HG03521 (cell line): Measurements from ENCODE around the gene ACSF3.
"Not testable (repeated sequence)": the region's sequence is repeated elsewhere in the genome, so short reads cannot be mapped to it uniquely, and the experiment has no call there.

Source experiments
- ATAC-seq: cut with Tn5 transposase; IDR thresholded peaks from one replicate; pipeline ENCODE4 v1.9.1; 2021; ENCODE audit warnings: mild to moderate bottlenecking, moderate library complexity; ENCODE audit not compliant: unreplicated experiment

The ACSF3 gene

DNA sequence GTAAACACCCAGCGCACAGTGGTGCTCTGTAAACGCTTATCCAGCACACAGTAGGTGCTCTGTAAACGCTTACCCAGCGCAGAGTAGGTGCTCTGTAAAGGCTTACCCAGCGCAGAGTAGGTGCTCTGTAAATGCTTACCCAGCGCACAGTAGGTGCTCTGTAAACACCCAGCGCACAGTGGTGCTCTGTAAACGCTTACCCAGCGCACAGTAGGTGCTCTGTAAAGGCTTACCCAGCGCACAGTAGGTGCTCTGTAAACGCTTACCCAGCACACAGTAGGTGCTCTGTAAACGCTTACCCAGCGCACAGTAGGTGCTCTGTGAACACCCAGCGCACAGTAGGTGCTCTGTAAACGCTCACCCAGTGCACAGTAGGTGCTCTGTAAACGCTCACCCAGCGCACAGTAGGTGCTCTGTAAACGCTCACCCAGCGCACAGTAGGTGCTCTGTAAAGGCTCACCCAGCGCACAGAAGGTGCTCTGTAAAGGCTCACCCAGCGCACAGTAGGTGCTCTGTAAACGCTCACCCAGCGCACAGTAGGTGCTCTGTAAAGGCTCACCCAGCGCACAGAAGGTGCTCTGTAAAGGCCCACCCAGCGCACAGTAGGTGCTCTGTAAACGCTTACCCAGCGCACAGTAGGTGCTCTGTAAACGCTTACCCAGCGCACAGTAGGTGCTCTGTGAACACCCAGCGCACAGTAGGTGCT is 92.4 kb downstream of the ACSF3 start:
- ATAC-seq: not testable (repeated sequence)

DNA sequence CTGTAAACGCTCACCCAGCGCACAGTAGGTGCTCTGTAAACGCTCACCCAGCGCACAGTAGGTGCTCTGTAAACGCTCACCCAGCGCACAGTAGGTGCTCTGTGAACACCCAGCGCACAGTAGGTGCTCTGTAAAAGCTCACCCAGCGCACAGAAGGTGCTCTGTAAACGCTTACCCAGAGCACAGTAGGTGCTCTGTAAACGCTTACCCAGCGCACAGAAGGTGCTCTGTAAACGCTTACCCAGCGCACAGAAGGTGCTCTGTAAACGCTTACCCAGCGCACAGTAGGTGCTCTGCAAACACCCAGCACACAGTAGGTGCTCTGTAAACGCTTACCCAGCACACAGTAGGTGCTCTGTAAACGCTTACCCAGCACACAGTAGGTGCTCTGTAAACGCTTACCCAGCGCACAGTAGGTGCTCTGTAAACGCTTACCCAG is 93.0 kb downstream of the ACSF3 start:
- ATAC-seq: not testable (repeated sequence)

DNA sequence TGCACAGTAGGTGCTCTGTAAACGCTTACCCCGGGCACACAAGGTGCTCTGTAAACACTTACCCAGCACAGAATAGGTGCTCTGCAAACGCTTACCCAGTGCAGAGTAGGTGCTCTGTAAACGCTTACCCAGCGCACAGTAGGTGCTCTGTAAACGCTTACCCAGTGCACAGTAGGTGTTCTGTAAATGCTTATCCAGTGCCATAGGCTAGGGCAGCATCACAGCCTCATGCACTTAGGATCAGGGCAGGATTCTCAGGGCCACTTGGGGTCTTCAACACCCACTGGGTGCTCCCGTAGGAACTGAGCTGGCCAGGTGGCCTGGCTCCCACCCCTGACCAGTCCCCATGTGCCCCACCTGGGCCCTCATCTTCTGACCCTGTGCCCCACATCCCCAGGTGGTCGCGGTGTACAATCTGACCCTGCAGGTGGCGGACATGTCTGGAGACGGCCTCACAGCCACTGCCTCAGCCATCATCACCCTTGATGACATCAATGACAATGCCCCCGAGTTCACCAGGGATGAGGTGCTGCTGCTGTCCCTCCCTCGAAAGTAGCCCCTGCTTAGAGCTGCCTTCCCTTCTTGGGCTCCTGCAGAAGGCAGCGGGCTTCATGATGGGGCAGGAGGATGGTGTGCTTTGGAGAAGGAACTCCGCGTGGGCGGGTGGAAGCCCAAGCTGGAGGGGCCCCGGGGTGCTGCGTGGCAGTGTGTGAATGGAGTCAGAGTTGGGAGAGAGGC is 93.5 kb downstream of the ACSF3 start:
- ATAC-seq: no peak

DNA sequence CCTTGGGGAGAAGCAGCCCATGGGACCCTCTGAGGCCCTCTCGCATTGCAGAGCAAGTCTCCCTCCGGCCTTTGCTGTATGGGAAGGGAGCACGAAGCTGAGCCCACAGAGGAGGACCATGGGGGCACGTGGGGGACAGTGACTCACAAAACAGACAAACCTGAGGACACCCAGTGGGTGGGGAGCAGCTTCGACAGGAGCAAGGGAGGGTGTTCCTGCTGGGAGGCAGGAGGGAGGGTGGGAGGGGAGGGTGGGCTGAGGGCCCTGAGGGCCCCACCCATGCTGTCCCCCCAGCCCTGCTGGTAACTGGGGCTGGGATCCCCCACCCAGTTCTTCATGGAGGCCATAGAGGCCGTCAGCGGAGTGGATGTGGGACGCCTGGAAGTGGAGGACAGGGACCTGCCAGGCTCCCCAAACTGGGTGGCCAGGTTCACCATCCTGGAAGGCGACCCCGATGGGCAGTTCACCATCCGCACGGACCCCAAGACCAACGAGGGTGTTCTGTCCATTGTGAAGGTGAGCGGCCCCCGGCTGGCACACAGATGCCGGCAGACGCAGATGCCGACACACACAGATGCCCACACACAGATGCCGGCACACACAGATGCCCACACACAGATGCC is 94.2 kb downstream of the ACSF3 start:
- no peak for ATAC-seq

DNA sequence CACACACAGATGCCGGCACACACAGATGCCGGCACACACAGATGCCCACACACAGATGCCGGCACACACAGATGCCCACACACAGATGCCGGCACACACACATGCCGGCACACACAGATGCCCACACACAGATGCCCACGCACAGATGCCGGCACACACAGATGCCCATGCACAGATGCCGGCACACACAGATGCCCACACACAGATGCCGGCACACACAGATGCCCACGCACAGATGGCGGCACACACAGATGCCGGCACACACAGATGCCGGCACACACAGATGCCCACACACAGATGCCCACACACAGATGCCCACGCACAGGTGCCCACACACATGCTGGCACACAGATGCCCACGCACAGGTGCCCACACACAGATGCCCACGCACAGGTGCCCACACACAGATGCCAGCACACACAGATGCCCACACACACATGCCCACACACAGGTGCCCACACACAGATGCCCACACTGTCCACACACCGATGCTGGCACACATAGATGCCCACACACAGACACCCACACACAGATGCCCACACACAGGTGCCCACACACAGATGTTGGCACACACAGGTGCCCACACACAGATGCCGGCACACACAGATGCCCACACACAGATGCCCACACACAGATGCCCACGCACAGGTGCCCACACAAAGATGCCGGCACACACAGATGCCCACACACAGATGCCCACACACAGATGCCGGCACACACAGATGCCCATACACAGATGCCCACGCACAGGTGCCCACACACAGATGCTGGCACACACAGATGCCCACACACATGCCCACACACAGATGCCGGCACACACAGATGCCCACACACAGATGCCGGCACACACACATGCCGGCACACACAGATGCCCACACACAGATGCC is 95.1 kb downstream of the ACSF3 start:
- not testable (repeated sequence) for ATAC-seq

DNA sequence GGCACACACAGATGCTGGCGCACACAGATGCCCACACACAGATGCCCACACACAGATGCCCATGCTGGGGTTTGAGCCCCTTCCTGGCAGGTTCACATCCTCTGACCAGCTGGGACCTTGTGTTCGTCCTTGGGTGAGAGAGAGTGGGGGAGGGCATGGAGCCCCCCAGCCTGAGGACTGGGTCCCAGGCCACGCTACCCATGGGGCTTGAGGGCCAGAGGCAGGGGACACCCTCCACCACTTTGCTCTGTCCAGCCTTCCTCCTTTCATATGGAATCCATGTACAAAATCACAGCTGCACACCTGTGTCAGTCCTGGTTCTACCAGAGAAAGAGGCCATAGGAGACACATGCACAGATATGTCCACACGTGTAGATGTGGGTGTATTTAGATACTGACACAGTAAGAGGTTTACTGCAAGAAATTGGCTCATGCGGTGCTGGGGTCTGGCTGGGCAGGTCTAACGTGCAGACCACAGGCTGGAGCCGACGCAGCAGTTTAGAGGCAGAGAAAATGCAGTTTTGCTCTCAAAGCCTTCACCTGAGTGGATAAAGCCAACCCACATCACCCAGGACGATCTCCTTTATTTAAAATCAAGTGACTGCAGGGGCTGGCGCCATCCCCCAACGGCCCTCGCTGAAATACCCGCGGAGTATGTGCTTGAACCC is 95.8 kb downstream of the ACSF3 start:
- ATAC-seq: no peak

DNA sequence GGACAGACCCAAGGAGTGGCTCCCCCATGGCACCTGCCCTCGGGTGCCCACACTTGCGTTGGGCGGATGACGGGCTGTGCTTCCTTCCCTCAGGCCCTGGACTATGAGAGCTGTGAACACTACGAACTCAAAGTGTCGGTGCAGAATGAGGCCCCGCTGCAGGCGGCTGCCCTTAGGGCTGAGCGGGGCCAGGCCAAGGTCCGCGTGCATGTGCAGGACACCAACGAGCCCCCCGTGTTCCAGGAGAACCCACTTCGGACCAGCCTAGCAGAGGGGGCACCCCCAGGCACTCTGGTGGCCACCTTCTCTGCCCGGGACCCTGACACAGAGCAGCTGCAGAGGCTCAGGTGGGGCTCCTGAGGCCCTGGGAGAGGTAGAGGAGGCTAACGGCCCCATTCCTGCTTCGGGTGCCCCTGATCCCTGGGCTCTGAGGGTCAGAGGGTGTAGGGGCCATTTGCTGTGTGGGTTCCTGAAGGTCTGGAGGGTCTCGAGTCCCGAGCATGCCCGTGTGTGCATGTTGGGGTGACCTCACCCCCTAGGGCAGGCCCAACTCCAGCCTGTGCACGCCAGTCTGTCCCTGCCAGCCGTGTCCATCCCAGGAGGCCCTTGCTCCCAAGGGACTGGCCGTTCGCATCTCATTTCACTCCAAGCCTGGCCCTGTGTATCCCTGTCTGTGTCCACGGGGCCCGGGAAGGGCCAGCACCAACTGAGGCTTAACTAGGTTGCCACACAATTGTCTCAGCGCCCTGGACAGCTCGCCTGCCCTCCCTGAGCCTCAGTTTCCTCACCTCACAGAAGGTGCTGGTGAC is 96.7 kb downstream of the ACSF3 start:
- ATAC-seq: no peak

DNA sequence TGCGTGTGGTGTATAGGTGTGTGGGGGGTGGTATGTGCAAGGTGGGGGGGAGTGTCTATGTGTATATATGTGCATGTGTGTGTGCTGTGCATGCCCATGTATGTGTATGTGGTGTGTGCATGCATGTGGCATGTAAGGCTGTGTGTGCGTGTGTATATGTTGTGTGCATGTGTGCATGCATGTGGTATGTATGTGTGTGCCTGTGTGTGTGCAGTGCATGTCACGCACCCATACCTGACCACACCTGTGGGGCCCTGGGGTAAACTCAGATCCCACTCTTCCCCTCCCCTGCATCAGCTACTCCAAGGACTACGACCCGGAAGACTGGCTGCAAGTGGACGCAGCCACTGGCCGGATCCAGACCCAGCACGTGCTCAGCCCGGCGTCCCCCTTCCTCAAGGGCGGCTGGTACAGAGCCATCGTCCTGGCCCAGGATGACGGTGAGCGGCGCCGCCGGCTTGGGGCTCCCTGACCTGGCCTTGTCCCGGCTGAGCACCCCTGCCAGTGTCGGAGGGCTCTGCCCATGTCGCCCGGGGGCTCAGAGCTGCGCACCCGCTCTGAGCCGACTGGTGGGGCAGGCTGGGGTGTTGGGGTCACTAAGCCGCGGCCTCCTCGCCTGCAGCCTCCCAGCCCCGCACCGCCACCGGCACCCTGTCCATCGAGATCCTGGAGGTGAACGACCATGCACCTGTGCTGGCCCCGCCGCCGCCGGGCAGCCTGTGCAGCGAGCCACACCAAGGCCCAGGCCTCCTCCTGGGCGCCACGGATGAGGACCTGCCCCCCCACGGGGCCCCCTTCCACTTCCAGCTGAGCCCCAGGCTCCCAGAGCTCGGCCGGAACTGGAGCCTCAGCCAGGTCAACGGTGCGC is 97.6 kb downstream of the ACSF3 start:
- ATAC-seq: no peak

DNA sequence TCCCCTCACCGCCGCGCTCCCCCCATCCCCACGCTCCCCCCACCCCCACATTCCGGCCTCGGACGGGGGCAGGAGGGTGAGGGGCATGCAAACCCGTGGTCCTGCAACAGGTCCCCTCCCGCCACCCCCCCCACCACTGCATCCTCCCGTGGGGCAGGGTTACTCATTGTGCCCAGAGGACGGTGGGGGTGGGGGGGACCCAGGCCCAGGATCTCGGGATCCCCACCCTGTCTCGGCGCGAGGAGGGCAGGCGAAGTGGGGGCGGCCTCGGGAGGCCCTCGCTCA is 98.2 kb downstream of the ACSF3 start:
- no peak for ATAC-seq

DNA sequence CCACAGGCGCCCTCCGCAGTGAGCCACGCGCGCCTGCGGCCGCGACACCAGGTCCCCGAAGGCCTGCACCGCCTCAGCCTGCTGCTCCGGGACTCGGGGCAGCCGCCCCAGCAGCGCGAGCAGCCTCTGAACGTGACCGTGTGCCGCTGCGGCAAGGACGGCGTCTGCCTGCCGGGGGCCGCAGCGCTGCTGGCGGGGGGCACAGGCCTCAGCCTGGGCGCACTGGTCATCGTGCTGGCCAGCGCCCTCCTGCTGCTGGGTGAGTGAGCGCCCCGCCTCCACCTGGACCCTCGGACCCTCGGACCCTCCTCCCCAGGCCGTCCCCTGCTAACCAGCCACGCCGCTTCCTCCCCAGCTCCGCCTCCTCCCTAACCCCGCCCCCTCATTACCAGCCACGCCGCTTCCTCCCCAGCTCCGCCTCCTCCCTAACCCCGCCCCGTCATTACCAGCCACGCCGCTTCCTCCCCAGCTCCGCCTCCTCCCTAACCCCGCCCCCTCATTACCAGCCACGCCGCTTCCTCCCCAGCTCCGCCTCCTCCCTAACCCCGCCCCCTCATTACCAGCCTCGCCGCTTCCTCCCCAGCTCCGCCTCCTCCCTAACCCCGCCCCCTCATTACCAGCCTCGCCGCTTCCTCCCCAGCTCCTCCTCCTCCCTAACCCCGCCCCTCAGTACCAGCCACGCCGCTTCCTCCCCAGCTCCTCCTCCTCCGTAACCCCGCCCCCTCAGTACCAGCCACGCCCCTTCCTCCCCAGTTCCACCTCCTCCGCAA is 98.7 kb downstream of the ACSF3 start:
- not testable (repeated sequence) for ATAC-seq

DNA sequence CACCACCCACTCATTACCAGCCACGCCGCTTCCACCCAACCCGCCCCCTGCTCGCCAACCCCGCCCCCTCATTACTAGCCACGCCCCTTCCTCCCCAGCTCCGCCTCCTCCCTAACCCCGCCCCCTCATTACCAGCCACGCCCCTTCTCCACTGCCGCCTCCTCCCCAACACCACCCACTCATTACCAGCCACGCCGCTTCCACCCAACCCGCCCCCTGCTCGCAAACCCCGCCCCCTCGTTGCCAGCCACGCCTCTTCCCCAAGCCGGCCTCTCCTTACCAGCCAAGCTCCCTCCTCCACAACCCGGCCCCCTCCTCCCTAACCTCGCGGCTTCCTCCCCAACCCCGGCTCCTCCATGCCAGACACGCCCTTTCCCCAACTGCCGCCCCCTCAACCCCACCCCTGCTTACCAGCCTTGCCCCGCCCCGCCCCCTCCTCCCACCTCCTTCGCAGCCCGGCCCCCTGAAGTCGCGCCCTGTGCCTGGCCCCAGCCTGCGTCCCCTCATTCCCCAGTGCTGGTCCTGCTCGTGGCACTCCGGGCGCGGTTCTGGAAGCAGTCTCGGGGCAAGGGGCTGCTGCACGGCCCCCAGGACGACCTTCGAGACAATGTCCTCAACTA is 99.4 kb downstream of the ACSF3 start:
- no peak for ATAC-seq

DNA sequence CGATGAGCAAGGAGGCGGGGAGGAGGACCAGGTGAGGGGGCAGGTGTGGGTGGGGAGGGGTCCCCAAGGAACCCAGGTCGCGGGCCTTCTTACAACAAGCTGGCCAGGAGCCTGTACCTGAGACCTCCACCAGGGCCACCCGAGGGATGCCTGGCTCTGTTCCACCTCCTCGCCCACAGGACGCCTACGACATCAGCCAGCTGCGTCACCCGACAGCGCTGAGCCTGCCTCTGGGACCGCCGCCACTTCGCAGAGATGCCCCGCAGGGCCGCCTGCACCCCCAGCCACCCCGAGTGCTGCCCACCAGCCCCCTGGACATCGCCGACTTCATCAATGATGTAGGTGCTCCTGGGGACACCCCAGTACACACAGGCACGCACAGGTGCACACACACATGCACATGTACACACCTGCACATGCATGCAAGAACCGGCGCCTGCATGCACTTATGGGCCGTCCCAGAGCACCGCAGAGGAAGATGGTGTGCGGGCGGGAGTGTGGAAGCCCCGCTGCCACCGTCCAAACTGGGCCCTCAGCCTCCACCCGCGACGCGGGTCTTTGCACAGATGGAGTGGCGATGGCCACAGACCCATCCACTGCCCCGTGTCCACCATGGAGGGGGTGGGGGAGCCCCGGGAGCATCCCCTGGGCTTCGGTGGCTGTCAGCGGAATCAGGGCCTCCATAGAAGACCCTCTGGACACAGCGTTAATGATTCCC is 100.1 kb downstream of the ACSF3 start:
- no peak for ATAC-seq

DNA sequence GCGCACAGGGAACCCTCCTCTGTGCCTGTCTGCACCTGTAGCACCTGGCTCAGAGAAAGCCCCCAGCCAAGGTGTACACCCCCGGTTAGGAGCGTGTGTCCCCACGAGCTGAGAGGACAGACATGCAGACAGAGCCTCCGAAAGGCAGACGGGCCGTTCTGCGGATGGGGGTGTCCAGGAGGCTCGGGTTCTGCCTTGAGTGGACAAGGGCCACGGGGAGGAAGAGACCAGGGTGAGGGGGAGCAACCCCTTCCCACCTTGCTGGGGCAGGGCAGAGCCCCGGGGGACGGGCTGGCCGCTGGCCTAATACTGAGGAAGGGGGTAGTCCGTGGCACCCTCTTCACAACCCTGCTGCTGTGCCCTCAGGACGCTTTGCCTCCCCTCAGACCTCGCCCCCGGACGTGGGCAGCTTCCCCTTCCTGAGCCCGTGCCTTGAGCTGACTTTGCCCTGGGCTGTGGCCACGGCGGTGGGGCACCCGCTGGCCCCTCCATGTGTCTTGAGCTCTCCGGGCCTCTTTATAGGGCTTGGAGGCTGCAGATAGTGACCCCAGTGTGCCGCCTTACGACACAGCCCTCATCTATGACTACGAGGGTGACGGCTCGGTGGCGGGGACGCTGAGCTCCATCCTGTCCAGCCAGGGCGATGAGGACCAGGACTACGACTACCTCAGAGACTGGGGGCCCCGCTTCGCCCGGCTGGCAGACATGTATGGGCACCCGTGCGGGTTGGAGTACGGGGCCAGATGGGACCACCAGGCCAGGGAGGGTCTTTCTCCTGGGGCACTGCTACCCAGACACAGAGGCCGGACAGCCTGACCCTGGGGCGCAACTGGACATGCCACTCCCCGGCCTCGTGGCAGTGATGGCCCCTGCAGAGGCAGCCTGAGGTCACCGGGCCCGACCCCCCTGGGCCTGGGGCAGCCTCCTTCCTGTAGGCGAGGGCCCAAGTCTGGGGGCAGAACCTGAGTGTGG is 101.0 kb downstream of the ACSF3 start:
- ATAC-seq: no peak

DNA sequence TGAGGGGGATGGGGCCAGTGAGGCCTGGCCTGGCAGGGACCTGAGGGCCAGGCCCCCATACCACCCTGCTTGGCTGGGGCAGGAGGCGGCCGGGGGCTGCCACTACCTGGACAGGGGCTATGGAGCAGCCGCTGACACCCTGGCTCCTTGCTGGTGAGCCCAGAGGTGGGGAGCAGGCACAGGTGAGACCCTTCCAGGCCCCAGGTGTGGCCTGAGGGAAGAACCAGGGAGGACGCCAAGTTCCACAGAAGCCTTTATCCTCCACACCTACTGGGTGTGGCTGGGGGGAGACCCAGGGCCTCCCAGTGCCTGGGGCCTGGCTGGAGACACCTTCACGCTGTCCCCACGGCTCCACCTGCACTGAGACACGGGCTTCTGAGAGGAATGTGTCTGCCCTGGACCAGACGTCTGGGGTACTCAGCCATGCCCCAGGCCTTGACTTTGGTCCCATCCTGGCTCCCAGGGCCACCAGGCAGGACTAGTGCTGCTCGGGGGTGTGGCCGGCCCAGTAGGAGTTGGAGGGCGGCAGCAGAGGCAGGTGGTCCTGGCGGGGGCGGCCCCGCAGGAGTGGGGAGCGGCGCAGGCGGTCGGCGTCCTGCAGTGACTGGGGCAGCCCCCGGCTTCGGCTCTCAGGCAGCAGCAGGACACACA is 102.0 kb downstream of the ACSF3 start:
- ATAC-seq: no peak

DNA sequence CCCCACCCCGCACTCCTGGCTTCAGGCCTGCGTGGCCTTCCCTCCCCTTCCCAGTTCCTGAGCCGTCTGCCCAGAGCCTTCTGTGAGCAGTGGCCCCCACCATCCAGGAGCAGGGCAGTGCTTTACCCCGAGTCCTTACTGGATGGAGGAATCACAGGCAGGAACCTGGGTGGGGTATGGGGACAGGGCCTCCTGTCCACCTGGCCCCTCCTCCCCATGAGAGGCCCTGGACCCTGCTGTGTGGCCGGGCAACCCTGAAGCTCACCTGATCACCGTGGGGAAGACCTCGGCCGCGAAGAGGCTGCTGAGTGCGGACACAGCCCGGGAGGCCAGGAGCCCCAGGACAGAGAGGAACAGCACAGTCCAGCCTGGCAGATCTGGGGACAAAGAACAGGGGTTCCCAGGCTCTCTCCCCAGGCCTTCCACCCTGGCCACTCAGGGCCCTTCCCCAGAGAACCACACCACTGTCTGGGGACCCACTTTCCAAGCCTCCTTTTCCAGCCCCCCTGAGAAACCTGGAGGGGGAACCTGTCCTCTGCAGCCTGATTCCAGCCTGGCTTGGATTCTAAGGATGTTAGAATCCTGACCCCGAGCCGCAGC is 103.5 kb downstream of the ACSF3 start:
- no peak for ATAC-seq
